Keratinocyte (primary cell): ENCODE results near the gene MGMT. TPM values are rescaled to one million over a fixed set of nuclear protein-coding genes. Genes with fewer than 3 reads are reported as not detected.

ENCODE experiments used
- DNase-seq: peaks from one replicate; pipeline ENCODE4 v3.0.0-alpha.2; 2011; ENCODE audit warnings: low read depth, missing footprints, low spot score
- FAIRE-seq: peaks from 2 replicates; lab custom pipeline; 2011; peaks lifted over from hg19 to GRCh38; lab: Jason Lieb, UNC
- H2AFZ ChIP-seq: 2 replicates; pipeline ENCODE4 v1.6.0; 2012; ENCODE audit warnings: low read length, control low read depth, inconsistent platforms; ENCODE audit not compliant: control insufficient read depth
- H3K27ac ChIP-seq: 2 replicates; pipeline ENCODE4 v1.5.1; 2011; ENCODE audit warnings: low read length; ENCODE audit not compliant: control insufficient read depth, insufficient read depth
- H3K27me3 ChIP-seq: 3 replicates; pipeline ENCODE4 v1.6.0; 2011; ENCODE audit warnings: low read length; ENCODE audit not compliant: control insufficient read depth, insufficient read depth; ENCODE audit errors: extremely low read depth
- H3K36me3 ChIP-seq, 2 experiments: 2 replicates in 1 of 2; 3 replicates in 1 of 2; pipeline ENCODE4 v1.5.1; 2011; ENCODE audit warnings: low read length in 2 of 2, mild to moderate bottlenecking in 1 of 2; ENCODE audit not compliant: control insufficient read depth in 2 of 2, insufficient read depth in 2 of 2; ENCODE audit errors: extremely low read depth in 1 of 2
- H3K4me1 ChIP-seq: 3 replicates; pipeline ENCODE4 v1.5.1; 2011; ENCODE audit warnings: low read length; ENCODE audit not compliant: control insufficient read depth, insufficient read depth; ENCODE audit errors: extremely low read depth
- H3K4me2 ChIP-seq: 3 replicates; pipeline ENCODE4 v1.6.0; 2011; ENCODE audit warnings: low read depth, low read length; ENCODE audit not compliant: control insufficient read depth, insufficient read depth; ENCODE audit errors: extremely low read depth
- H3K4me3 ChIP-seq, 3 experiments: fragments of 200-600 bp in 1 of 3; sonication (generic) in 1 of 3; 2 replicates in 2 of 3; 3 replicates in 1 of 3; pipeline ENCODE4 v1.5.1; 2011 to 2016; ENCODE audit warnings: low read length in 3 of 3, mild to moderate bottlenecking in 3 of 3, control low read depth in 2 of 3, inconsistent platforms in 1 of 3, low read depth in 1 of 3, mixed read lengths in 1 of 3, mixed run types in 1 of 3, moderate library complexity in 1 of 3; ENCODE audit not compliant: control insufficient read depth in 2 of 3, insufficient read depth in 2 of 3; ENCODE audit errors: extremely low read depth in 1 of 3
- H3K79me2 ChIP-seq: 2 replicates; pipeline ENCODE4 v1.6.0; 2012; ENCODE audit warnings: low read length; ENCODE audit not compliant: control insufficient read depth, insufficient read depth
- H3K9ac ChIP-seq: 3 replicates; pipeline ENCODE4 v1.6.0; 2011; ENCODE audit warnings: low read length; ENCODE audit not compliant: control insufficient read depth, insufficient read depth; ENCODE audit errors: extremely low read depth
- H3K9me1 ChIP-seq: 3 replicates; pipeline ENCODE4 v1.6.0; 2011; ENCODE audit warnings: low read length; ENCODE audit not compliant: control insufficient read depth, insufficient read depth; ENCODE audit errors: extremely low read depth
- H3K9me3 ChIP-seq: 2 replicates; pipeline ENCODE4 v1.5.1; 2012; ENCODE audit warnings: low read depth, low read length; ENCODE audit not compliant: control insufficient read depth
- H4K20me1 ChIP-seq: 3 replicates; pipeline ENCODE4 v1.6.0; 2011; ENCODE audit warnings: low read length; ENCODE audit not compliant: control insufficient read depth, insufficient read depth; ENCODE audit errors: extremely low read depth
- EZH2 ChIP-seq: IDR thresholded peaks from one replicate; pipeline ENCODE4 v1.6.1; 2012; ENCODE audit warnings: inconsistent platforms, mild to moderate bottlenecking, low read length, moderate library complexity
- dilution Hi-C: fragments of 300-500 bp; cut with MboI; formaldehyde crosslinking; loops from one replicate; pipeline ENCODE4 v1.7.0; 2020; ENCODE audit warnings: low sequenced_read_pairs; ENCODE audit not compliant: extremely low pct_ligation_motif_present
- polyA plus RNA-seq, 5 experiments: library from polyadenylated mRNA; depleted of rRNA in 3 of 5; stranded (reverse) in 3 of 5; stranded (forward) in 1 of 5; unstranded in 1 of 5; fragments of >200 nt; gene quantifications; 1 replicate in 1 of 5; 2 replicates in 3 of 5; 3 replicates in 1 of 5; pipeline versions ENCODE4 v1.2.1 to v1.2.3, GENCODE V29; 2011 to 2012; ENCODE audit warnings: missing spikeins in 2 of 5, low read depth in 1 of 5, low replicate concordance in 1 of 5
- TF ChIP-seq, protein P1 (sequence below), 3 experiments: IDR thresholded peaks in 1 of 3; conservative IDR thresholded peaks in 1 of 3; optimal IDR thresholded peaks in 1 of 3; 2 replicates in 2 of 3; 3 replicates in 1 of 3; pipeline versions ENCODE3 to v1.5.1; 2011; ENCODE audit warnings: low read length in 3 of 3, mild to moderate bottlenecking in 3 of 3, moderate library complexity in 2 of 3, control low read depth in 1 of 3, inconsistent platforms in 1 of 3; ENCODE audit not compliant: insufficient read depth in 2 of 3; ENCODE audit errors: extremely low read depth in 1 of 3

MGMT gene
- polyA plus RNA-seq, 1 donor (not counting 4 experiments of a cell fraction or from before 2014, with no cell fraction given) = 15.2 TPM

DNA sequence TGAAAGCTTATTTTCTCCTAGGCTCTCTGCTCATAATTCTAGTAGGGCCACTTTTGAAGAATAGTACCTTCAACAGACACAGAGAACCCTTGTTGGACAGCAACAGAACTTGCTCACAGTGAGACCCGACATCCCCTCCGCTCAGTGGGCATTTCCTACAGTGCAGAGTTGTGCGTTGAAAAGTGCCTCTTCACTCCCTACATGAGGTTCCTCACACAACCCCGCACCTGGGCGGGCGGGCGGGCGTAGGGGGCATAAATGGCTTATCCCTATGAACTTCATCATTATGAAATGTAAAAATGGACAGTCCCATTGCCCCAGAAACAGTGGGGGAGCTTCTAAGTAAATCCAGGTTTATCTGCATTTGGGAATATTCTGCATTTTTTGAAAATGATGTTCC lies 174.9 kb downstream of the MGMT start:
- Histone ChIP-seq H3K9me3 (no peaks in the 10 kb centered on the region), H4K20me1 (no peaks in the 10 kb centered on the region), H2AFZ (no peak overlapping the region), H3K9ac (no peak overlapping the region), H3K79me2 (no peaks in the 10 kb centered on the region), H3K4me3 (no peak overlapping the region), H3K4me2 (no peak overlapping the region), H3K4me1 (no peaks in the 10 kb centered on the region), H3K27me3 (no peaks in the 10 kb centered on the region), H3K36me3 (no peaks in the 10 kb centered on the region), H3K9me1 (no peaks in the 10 kb centered on the region), H3K27ac (no peak overlapping the region)
- no peak for DNase-seq
- no peak for FAIRE-seq
- no peak for TF ChIP-seq EZH2
- TF ChIP-seq, protein P1, sequence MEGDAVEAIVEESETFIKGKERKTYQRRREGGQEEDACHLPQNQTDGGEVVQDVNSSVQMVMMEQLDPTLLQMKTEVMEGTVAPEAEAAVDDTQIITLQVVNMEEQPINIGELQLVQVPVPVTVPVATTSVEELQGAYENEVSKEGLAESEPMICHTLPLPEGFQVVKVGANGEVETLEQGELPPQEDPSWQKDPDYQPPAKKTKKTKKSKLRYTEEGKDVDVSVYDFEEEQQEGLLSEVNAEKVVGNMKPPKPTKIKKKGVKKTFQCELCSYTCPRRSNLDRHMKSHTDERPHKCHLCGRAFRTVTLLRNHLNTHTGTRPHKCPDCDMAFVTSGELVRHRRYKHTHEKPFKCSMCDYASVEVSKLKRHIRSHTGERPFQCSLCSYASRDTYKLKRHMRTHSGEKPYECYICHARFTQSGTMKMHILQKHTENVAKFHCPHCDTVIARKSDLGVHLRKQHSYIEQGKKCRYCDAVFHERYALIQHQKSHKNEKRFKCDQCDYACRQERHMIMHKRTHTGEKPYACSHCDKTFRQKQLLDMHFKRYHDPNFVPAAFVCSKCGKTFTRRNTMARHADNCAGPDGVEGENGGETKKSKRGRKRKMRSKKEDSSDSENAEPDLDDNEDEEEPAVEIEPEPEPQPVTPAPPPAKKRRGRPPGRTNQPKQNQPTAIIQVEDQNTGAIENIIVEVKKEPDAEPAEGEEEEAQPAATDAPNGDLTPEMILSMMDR (optimal IDR thresholded peaks at IDR 0.05 in 1 of 3, IDR thresholded peaks at IDR 0.05 in 1 of 3, conservative IDR thresholded peaks at IDR 0.05 in 1 of 3; ENCODE audit: extremely low read depth in 1 of 3, insufficient read depth in 2 of 3, low read length in 3 of 3) = no peak
- dilution Hi-C loops = no loop called here

DNA sequence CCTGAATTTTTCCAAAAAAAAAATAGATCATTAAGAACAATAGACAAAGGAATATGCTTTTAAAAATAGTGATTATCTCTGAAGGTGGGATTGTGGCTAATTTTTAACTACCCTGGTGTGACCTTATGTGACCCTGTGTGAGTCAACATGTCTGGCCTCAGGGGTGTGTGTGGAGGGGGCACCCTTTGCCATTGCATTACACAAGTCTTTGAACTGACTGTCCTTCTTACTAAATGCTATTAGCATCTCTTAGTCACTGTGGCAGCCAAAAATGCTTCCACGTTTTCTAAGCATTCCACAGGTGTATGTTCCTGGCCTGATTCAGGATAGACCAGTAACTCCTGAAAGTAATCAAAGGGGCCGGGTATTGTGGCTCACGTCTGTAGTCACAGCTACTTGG lies 175.4 kb downstream of the MGMT start:
- no peak for FAIRE-seq
- no peaks in the 10 kb centered on the region for H3K36me3 ChIP-seq
- TF ChIP-seq, protein P1 (optimal IDR thresholded peaks at IDR 0.05 in 1 of 3, IDR thresholded peaks at IDR 0.05 in 1 of 3, conservative IDR thresholded peaks at IDR 0.05 in 1 of 3; ENCODE audit: extremely low read depth in 1 of 3, insufficient read depth in 2 of 3, low read length in 3 of 3) = no peak
- no peak for TF ChIP-seq EZH2
- no peak overlapping the region for H3K9ac ChIP-seq
- H3K4me3 ChIP-seq = no peak overlapping the region
- no peaks in the 10 kb centered on the region for H3K27me3 ChIP-seq
- dilution Hi-C loops = no loop called here
- no peaks in the 10 kb centered on the region for H3K79me2 ChIP-seq
- H2AFZ ChIP-seq = no peak overlapping the region
- H3K4me2 ChIP-seq = no peak overlapping the region
- H3K9me3 ChIP-seq = no peaks in the 10 kb centered on the region
- no peaks in the 10 kb centered on the region for H4K20me1 ChIP-seq
- DNase-seq = no peak
- no peaks in the 10 kb centered on the region for H3K4me1 ChIP-seq
- H3K9me1 ChIP-seq = no peaks in the 10 kb centered on the region
- no peak overlapping the region for H3K27ac ChIP-seq
